Stomach smooth muscle (tissue), 2 donors: ENCODE measurements around the gene C15orf40.

Experiments
- H3K27ac ChIP-seq: one replicate; pipeline ENCODE4 v1.7.0; 2013; ENCODE audit warnings: mild to moderate bottlenecking, low read length, inconsistent platforms
- H3K27me3 ChIP-seq, 2 donors: one replicate each; pipeline ENCODE4 v1.7.0; 2013; ENCODE audit warnings: low read length in 2 of 2; ENCODE audit not compliant: insufficient read depth in 2 of 2, control insufficient read depth in 1 of 2
- H3K36me3 ChIP-seq, 2 donors: one replicate each; pipeline ENCODE4 v1.7.0; 2013; ENCODE audit warnings: low read length in 2 of 2; ENCODE audit not compliant: control insufficient read depth in 2 of 2, insufficient read depth in 2 of 2
- H3K4me1 ChIP-seq: one replicate; pipeline ENCODE4 v1.7.0; 2013; ENCODE audit warnings: low read length; ENCODE audit not compliant: control insufficient read depth, insufficient read depth
- H3K4me3 ChIP-seq, 2 donors: one replicate each; pipeline ENCODE4 v1.7.0; 2013; ENCODE audit warnings: low read length in 2 of 2
- H3K9ac ChIP-seq, 2 donors: one replicate each; pipeline ENCODE4 v1.7.0; 2013; ENCODE audit warnings: low read length in 2 of 2, mild to moderate bottlenecking in 1 of 2
- H3K9me3 ChIP-seq, 2 donors: one replicate each; pipeline ENCODE4 v1.7.0; 2013; ENCODE audit warnings: low read length in 2 of 2; ENCODE audit not compliant: control insufficient read depth in 2 of 2
- donor health status: healthy.
- donor health status: Pancreatic carcinoma.

Gene C15orf40

GRCh38 chr15:82971218-82971984 is 40.0 kb downstream of the C15orf40 start:
- Histone ChIP-seq H3K9ac (no peak overlapping the region), H3K4me1 (no peaks in the 10 kb centered on the region), H3K36me3 (no peaks in the 10 kb centered on the region), H3K9me3 (no peaks in the 10 kb centered on the region), H3K4me3 (no peak overlapping the region), H3K27me3 (no peaks in the 10 kb centered on the region), H3K27ac (no peak overlapping the region)

- no peak overlapping the region for H3K27ac ChIP-seq
- no peaks in the 10 kb centered on the region for H3K9me3 ChIP-seq
- H3K4me1 ChIP-seq = no peaks in the 10 kb centered on the region
- no peaks in the 10 kb centered on the region for H3K27me3 ChIP-seq
- H3K9ac ChIP-seq = no peak overlapping the region
- no peaks in the 10 kb centered on the region for H3K36me3 ChIP-seq
- H3K4me3 ChIP-seq = no peak overlapping the region
Measured at GRCh38 chr15:82970696-82971095, 40.7 kb downstream of the C15orf40 start.

- Histone ChIP-seq H3K4me3 (no peak overlapping the region), H3K9me3 (no peaks in the 10 kb centered on the region), H3K36me3 (no peaks in the 10 kb centered on the region), H3K27ac (no peak overlapping the region), H3K4me1 (no peaks in the 10 kb centered on the region), H3K9ac (no peak overlapping the region), H3K27me3 (no peaks in the 10 kb centered on the region)
Measured at GRCh38 chr15:82970078-82970686, 41.3 kb downstream of the C15orf40 start.

- H3K9me3 ChIP-seq = no peaks in the 10 kb centered on the region
- H3K4me1 ChIP-seq = no peaks in the 10 kb centered on the region
- no peak overlapping the region for H3K9ac ChIP-seq
- no peak overlapping the region for H3K27ac ChIP-seq
- no peaks in the 10 kb centered on the region for H3K36me3 ChIP-seq
- H3K4me3 ChIP-seq = no peak overlapping the region
- no peaks in the 10 kb centered on the region for H3K27me3 ChIP-seq
Measured at GRCh38 chr15:82969353-82969752, 42.1 kb downstream of the C15orf40 start.

GRCh38 chr15:82968066-82968465 is 43.4 kb downstream of the C15orf40 start:
- Histone ChIP-seq H3K9ac (no peak overlapping the region), H3K9me3 (no peaks in the 10 kb centered on the region), H3K4me1 (no peaks in the 10 kb centered on the region), H3K4me3 (no peak overlapping the region), H3K27ac (no peak overlapping the region), H3K36me3 (no peaks in the 10 kb centered on the region), H3K27me3 (no peaks in the 10 kb centered on the region)

- Histone ChIP-seq H3K27me3 (no peaks in the 10 kb centered on the region), H3K36me3 (no peaks in the 10 kb centered on the region), H3K9ac (no peak overlapping the region), H3K27ac (no peak overlapping the region), H3K4me3 (no peak overlapping the region), H3K4me1 (no peaks in the 10 kb centered on the region), H3K9me3 (no peaks in the 10 kb centered on the region)
Measured at GRCh38 chr15:82966671-82967071, 44.8 kb downstream of the C15orf40 start.

- H3K4me1 ChIP-seq = no peaks in the 10 kb centered on the region
- no peaks in the 10 kb centered on the region for H3K9me3 ChIP-seq
- no peaks in the 10 kb centered on the region for H3K27me3 ChIP-seq
- no peaks in the 10 kb centered on the region for H3K36me3 ChIP-seq
- no peak overlapping the region for H3K27ac ChIP-seq
- no peak overlapping the region for H3K4me3 ChIP-seq
- H3K9ac ChIP-seq = no peak overlapping the region
Measured at GRCh38 chr15:82964890-82965289, 46.5 kb downstream of the C15orf40 start.

GRCh38 chr15:82963471-82964341 is 47.7 kb downstream of the C15orf40 start:
- Histone ChIP-seq H3K9ac (no peak overlapping the region), H3K27ac (no peak overlapping the region), H3K4me1 (no peaks in the 10 kb centered on the region), H3K4me3 (no peak overlapping the region), H3K27me3 (no peaks in the 10 kb centered on the region), H3K9me3 (no peaks in the 10 kb centered on the region), H3K36me3 (no peaks in the 10 kb centered on the region)

GRCh38 chr15:82960766-82961165 is 50.7 kb downstream of the C15orf40 start:
- Histone ChIP-seq H3K27me3 (no peaks in the 10 kb centered on the region), H3K27ac (no peak overlapping the region), H3K4me3 (no peak overlapping the region), H3K36me3 (no peaks in the 10 kb centered on the region), H3K4me1 (no peaks in the 10 kb centered on the region), H3K9ac (no peak overlapping the region), H3K9me3 (no peaks in the 10 kb centered on the region)

- H3K9ac ChIP-seq = no peak overlapping the region
- H3K27me3 ChIP-seq = no peaks in the 10 kb centered on the region
- H3K36me3 ChIP-seq = no peaks in the 10 kb centered on the region
- no peaks in the 10 kb centered on the region for H3K4me1 ChIP-seq
- no peak overlapping the region for H3K27ac ChIP-seq
- H3K9me3 ChIP-seq = no peaks in the 10 kb centered on the region
- no peak overlapping the region for H3K4me3 ChIP-seq
Measured at GRCh38 chr15:82959423-82959822, 52.0 kb downstream of the C15orf40 start.
